Karpas-422 (cell line): ENCODE results near the gene HEXIM2. TPM values are rescaled to one million over a fixed set of nuclear protein-coding genes. Genes with fewer than 3 reads are reported as not detected.

Experiments used
- DNase-seq: peaks from one replicate; pipeline ENCODE4 v3.0.0-alpha.2; 2015
- H2AFZ ChIP-seq: fragments of 200-600 bp; sonication (generic); 2 replicates; pipeline ENCODE4 v1.6.1; 2014; ENCODE audit warnings: antibody characterized with exemption, low read length, mixed read lengths
- H3K27ac ChIP-seq: fragments of 200-600 bp; sonication (generic); 2 replicates; pipeline ENCODE4 v1.5.1; 2014; ENCODE audit warnings: mild to moderate bottlenecking, low read length, moderate library complexity
- H3K27me3 ChIP-seq: fragments of 200-600 bp; sonication (generic); 2 replicates; pipeline ENCODE4 v1.6.1; 2014; ENCODE audit warnings: low read length, mixed read lengths
- H3K36me3 ChIP-seq: fragments of 200-600 bp; sonication (generic); 2 replicates; pipeline ENCODE4 v1.6.1; 2014; ENCODE audit warnings: low read length, mixed read lengths; ENCODE audit not compliant: insufficient read depth
- H3K4me1 ChIP-seq: fragments of 200-600 bp; sonication (generic); 2 replicates; pipeline ENCODE4 v1.6.1; 2014; ENCODE audit warnings: mild to moderate bottlenecking, low read length, mixed read lengths
- H3K4me2 ChIP-seq: fragments of 200-600 bp; sonication (generic); 2 replicates; pipeline ENCODE4 v1.6.1; 2014; ENCODE audit warnings: low read length, low read depth, mild to moderate bottlenecking; ENCODE audit not compliant: poor library complexity, severe bottlenecking
- H3K4me3 ChIP-seq: fragments of 200-600 bp; sonication (generic); 2 replicates; pipeline ENCODE4 v1.5.1; 2014; ENCODE audit warnings: mild to moderate bottlenecking, antibody characterized with exemption, low read length, mixed read lengths
- H3K79me2 ChIP-seq: fragments of 200-600 bp; sonication (generic); 2 replicates; pipeline ENCODE4 v1.6.1; 2014; ENCODE audit warnings: mild to moderate bottlenecking, low read length, mixed read lengths
- H3K9ac ChIP-seq: fragments of 200-600 bp; sonication (generic); 2 replicates; pipeline ENCODE4 v1.6.0; 2014; ENCODE audit warnings: low read length
- H3K9me2 ChIP-seq: fragments of 200-600 bp; sonication (generic), shearing (Covaris generic); replicated peaks from 2 replicates; pipeline ENCODE4 v1.6.0; 2014; ENCODE audit warnings: mild to moderate bottlenecking, low read length, moderate library complexity; ENCODE audit not compliant: insufficient read depth
- H3K9me3 ChIP-seq: fragments of 300-700, 200-600 bp; sonication (generic); 2 replicates; pipeline ENCODE4 v1.6.1; 2014; ENCODE audit warnings: low read length, mixed read lengths
- H4K20me1 ChIP-seq: fragments of 200-600 bp; sonication (generic); 2 replicates; pipeline ENCODE4 v1.6.1; 2014; ENCODE audit warnings: mild to moderate bottlenecking, antibody characterized with exemption, low read length, low read depth; ENCODE audit not compliant: insufficient read depth
- total RNA-seq: library from RNA; depleted of rRNA; stranded (reverse); fragments of >200 nt; shearing (Covaris generic); gene quantifications from 2 replicates; pipeline ENCODE4 v1.2.3, GENCODE V29; 2014; ENCODE audit warnings: low replicate concordance

Gene HEXIM2
- total RNA-seq, 1 experiment from 2014 or later = 1.4 TPM

DNA sequence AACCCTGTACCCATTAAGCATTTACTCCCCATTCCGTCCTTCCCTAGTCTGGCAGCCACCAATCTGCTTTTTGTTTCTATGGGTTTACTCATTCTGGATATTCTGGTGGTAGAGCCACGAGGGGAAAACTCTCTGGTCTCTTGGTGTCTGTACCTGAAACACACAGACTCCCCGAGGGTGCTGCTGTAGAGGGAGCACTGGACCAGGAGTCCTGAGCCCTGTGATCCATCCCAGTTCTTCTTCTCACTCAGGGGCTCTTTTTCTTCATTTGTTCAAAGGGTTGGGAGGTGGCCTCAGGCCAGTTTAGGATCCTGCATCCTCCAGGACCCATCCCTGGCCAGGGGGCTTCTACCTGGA, 14.1 kb downstream of the HEXIM2 start:
- H2AFZ ChIP-seq = no peak overlapping the region
- H4K20me1 ChIP-seq = no peaks in the 10 kb centered on the region
- no peaks in the 10 kb centered on the region for H3K9me2 ChIP-seq
- no peak overlapping the region for H3K4me3 ChIP-seq
- H3K79me2 ChIP-seq = no peaks in the 10 kb centered on the region
- no peak overlapping the region for H3K9ac ChIP-seq
- DNase-seq = no peak
- H3K4me1 ChIP-seq = peaks cover 14% of the 10 kb centered on the region
- H3K4me2 ChIP-seq = no peak overlapping the region
- no peak overlapping the region for H3K27ac ChIP-seq
- H3K9me3 ChIP-seq = no peaks in the 10 kb centered on the region
- no peaks in the 10 kb centered on the region for H3K27me3 ChIP-seq
- no peaks in the 10 kb centered on the region for H3K36me3 ChIP-seq

DNA sequence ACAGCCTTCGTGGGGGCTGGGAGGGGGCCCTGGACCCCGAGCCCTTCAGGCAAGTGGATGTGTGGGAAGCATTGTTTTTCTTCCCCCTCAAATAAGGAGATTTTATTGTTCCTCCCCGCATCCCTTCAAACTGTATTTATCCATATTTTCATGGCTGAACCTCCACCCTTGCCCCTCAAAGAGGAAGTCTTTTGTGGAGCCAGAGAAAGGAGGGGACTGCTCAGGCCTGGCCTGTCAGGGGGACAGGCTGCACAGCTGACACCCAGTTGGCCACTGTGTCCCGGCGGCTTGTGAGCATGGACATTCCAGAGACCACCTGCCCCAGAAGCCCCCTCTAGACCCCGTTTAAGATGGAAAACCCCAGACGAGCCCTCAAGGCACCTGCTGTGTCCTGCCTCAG, 15.9 kb downstream of the HEXIM2 start:
- no peak for DNase-seq
- Histone ChIP-seq H3K9ac (no peak overlapping the region), H2AFZ (no peak overlapping the region), H3K4me2 (no peak overlapping the region), H3K9me3 (no peaks in the 10 kb centered on the region), H3K4me1 (peaks cover 6% of the 10 kb centered on the region), H3K79me2 (no peaks in the 10 kb centered on the region), H3K9me2 (no peaks in the 10 kb centered on the region), H3K4me3 (no peak overlapping the region), H4K20me1 (no peaks in the 10 kb centered on the region), H3K27ac (no peak overlapping the region), H3K27me3 (no peaks in the 10 kb centered on the region), H3K36me3 (no peaks in the 10 kb centered on the region)

DNA sequence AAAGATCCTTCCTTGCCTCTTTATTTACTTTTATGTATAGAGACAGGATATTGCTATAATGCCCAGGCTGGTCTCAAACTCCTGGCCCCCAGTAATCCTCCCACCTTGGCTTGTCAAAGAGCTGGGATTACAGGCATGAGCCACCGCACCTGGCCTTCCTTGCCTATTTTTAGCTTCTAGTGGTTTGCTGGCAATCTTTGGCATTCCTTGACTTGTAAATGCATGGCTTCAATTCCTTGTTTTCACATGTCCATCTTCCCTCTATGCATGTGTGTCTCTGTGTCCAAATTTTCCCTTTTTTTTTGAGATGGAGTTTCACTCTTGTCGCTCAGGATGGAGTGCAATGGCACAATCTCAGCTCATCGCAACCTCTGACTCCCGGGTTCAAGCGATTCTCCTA, 22.5 kb downstream of the HEXIM2 start:
- DNase-seq = no peak
- Histone ChIP-seq H3K4me2 (no peak overlapping the region), H3K4me3 (no peak overlapping the region)

DNA sequence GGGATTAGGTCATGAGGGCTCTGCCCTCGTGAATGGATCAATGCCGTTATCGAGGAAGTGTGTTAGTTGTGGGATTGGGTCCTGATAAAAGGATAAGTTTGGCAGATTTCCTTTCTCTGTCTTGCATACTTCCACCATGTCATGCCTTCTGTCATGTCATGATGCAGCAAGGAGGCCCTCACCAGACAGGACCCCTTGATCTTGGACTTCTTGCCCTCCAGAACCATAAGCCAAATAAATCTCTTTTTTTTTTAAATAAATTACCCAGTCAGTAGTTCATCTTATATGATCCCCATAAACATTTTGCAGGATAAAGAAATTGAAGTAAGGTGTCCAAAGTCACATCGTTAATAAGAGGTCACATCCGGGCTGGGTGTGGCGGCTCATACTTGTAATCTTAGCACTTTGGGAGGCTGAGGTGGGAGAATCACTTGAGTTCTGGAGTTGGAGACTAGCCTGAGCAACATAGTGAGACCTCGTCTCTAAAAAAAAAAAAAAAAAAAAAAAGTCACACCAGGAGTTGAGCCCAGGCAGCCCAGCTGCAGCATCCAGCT, 25.2 kb downstream of the HEXIM2 start:
- no peak overlapping the region for H3K9ac ChIP-seq
- no peaks in the 10 kb centered on the region for H3K9me3 ChIP-seq
- DNase-seq = no peak
- no peak overlapping the region for H3K4me3 ChIP-seq
- H3K79me2 ChIP-seq = no peaks in the 10 kb centered on the region
- no peaks in the 10 kb centered on the region for H3K27me3 ChIP-seq
- H4K20me1 ChIP-seq = peaks cover 9% of the 10 kb centered on the region; the same call in 1 of the 2 replicates
- H3K27ac ChIP-seq = no peak overlapping the region
- H3K9me2 ChIP-seq = no peaks in the 10 kb centered on the region
- no peaks in the 10 kb centered on the region for H3K36me3 ChIP-seq
- H3K4me2 ChIP-seq = no peak overlapping the region
- peaks cover 20% of the 10 kb centered on the region for H3K4me1 ChIP-seq
- H2AFZ ChIP-seq = no peak overlapping the region

More for the DNA sequence above, 22.5 kb downstream of the HEXIM2 start:
- Histone ChIP-seq H3K27me3 (no peaks in the 10 kb centered on the region), H3K9ac (no peak overlapping the region), H3K9me3 (no peaks in the 10 kb centered on the region), H4K20me1 (no peaks in the 10 kb centered on the region), H3K27ac (no peak overlapping the region), H3K9me2 (no peaks in the 10 kb centered on the region), H2AFZ (no peak overlapping the region), H3K79me2 (no peaks in the 10 kb centered on the region), H3K4me1 (no peaks in the 10 kb centered on the region), H3K36me3 (no peaks in the 10 kb centered on the region)

DNA sequence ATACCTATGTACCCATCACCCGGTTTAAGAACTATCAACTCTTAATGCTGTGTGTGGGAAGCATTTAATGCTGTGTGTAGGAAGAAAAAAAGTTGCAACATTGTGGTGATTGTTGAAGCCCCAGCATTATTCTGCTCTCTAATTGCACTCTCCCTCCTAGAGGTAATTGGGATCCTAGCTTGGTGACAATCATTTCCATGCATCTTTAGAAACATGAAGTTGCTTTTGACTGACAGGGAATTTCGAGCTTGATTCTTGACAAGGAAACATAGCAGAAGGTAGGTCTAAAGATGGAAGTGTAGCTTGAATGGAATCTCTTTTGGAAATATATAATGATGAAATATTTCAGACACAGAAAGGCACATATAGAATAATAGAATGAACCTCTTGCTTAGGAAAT, 27.3 kb downstream of the HEXIM2 start:
- no peaks in the 10 kb centered on the region for H3K36me3 ChIP-seq
- H3K9me2 ChIP-seq = no peaks in the 10 kb centered on the region
- peaks cover 9% of the 10 kb centered on the region; the same call in 1 of the 2 replicates for H4K20me1 ChIP-seq
- H3K79me2 ChIP-seq = no peaks in the 10 kb centered on the region
- H3K9me3 ChIP-seq = no peaks in the 10 kb centered on the region
- DNase-seq = no peak
- no peaks in the 10 kb centered on the region for H3K27me3 ChIP-seq
- H3K9ac ChIP-seq = no peak overlapping the region
- H3K4me3 ChIP-seq = no peak overlapping the region
- no peak overlapping the region for H3K27ac ChIP-seq
- no peak overlapping the region for H2AFZ ChIP-seq
- H3K4me2 ChIP-seq = no peak overlapping the region
- peaks cover 23% of the 10 kb centered on the region for H3K4me1 ChIP-seq

DNA sequence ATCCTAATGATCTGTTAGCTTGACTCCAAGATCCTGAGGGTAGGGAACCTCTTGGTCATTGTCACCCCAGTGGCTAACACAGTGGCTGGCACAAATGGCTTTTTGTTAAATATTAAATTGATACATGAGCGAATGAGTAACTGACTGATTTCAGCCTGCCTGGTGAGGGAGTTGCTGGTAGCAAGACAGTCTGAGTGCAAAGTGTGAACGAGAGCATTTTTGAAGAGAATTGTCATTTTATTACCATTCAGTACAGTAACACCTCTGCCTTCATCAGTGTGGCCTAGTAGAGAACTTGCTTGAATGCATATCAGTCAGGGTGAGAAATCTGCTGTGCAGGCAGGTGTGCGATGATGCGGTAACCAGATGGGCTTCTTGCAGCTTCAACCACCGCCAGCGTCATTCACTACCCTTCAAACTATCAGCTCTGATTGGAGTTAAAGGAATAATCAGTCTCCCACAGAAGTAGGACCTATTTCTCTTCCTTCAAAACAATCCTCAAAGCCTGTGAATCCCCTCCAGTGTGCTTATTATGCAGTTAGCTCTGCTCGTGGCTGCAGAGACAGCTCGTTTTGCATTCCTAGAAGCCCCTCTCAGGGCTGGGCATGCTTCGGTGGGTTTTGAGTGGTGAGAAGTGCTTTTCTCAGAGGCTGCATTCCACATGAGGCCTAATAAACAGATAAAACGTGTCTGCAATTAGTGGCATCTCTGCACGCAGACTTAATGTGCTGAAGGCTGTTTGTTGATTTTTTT, 29.0 kb downstream of the HEXIM2 start:
- peaks cover 9% of the 10 kb centered on the region; the same call in 1 of the 2 replicates for H4K20me1 ChIP-seq
- peak overlapping the region; percentile 4; the same call in 1 of the 2 replicates for H3K4me3 ChIP-seq
- H3K4me2 ChIP-seq = peak overlapping the region; percentile 61
- H3K4me1 ChIP-seq = peaks cover 23% of the 10 kb centered on the region
- no peak overlapping the region for H3K27ac ChIP-seq
- H3K79me2 ChIP-seq = no peaks in the 10 kb centered on the region
- no peaks in the 10 kb centered on the region for H3K36me3 ChIP-seq
- H3K27me3 ChIP-seq = no peaks in the 10 kb centered on the region
- H2AFZ ChIP-seq = no peak overlapping the region
- no peaks in the 10 kb centered on the region for H3K9me2 ChIP-seq
- H3K9me3 ChIP-seq = no peaks in the 10 kb centered on the region
- peak; percentile 91 for DNase-seq
- no peak overlapping the region for H3K9ac ChIP-seq

DNA sequence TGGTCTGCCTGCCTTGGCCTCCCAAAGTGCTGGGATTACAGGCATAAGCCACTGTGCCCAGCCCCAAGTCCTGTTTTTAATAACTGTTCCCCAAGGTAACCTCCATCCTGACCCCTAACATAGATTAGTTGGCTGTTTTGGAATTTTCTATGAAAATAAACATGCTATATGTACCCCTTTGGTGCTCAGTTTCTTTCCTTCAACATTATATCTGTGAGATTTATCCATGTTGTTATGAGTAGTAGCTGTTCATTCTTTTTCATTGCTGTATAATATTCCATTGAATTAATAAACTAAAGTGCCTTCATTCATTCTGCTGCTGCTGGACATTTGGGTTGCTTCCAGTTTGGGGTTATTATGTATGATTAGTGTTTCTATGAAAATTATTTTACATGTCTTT, 33.7 kb downstream of the HEXIM2 start:
- no peaks in the 10 kb centered on the region for H3K79me2 ChIP-seq
- H3K4me2 ChIP-seq = no peak overlapping the region
- H3K36me3 ChIP-seq = no peaks in the 10 kb centered on the region
- peaks cover 4% of the 10 kb centered on the region; the same call in 1 of the 2 replicates for H4K20me1 ChIP-seq
- peaks cover 19% of the 10 kb centered on the region for H3K4me1 ChIP-seq
- DNase-seq = no peak
- no peaks in the 10 kb centered on the region for H3K27me3 ChIP-seq
- H2AFZ ChIP-seq = no peak overlapping the region
- H3K9me2 ChIP-seq = no peaks in the 10 kb centered on the region
- no peak overlapping the region for H3K9ac ChIP-seq
- no peaks in the 10 kb centered on the region for H3K9me3 ChIP-seq
- H3K4me3 ChIP-seq = no peak overlapping the region
- H3K27ac ChIP-seq = no peak overlapping the region

DNA sequence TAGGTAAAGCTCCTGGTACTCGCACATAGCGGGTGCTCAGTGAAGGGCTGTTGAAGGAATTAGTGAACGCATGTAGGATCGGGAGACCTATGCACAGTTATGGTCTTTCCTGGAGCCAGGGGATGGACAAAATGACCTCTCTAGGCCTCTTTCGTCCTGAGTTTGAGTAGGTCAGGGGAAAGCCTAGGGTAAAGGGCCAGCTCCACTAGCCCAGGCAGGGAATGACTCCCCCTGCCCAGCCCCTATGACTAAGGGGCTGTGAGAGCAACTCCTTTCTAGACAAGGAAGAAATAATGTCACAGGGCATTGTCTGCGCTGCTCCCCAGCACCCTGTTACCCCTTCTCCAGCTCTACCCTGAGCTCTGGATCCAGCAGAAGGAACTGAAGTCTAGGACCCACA, 35.4 kb downstream of the HEXIM2 start:
- no peak overlapping the region for H3K9ac ChIP-seq
- no peaks in the 10 kb centered on the region for H3K27me3 ChIP-seq
- no peaks in the 10 kb centered on the region for H3K79me2 ChIP-seq
- peaks cover 3% of the 10 kb centered on the region; the same call in 1 of the 2 replicates for H3K4me1 ChIP-seq
- H3K27ac ChIP-seq = no peak overlapping the region
- no peak overlapping the region for H3K4me2 ChIP-seq
- H3K36me3 ChIP-seq = no peaks in the 10 kb centered on the region
- DNase-seq = no peak
- no peak overlapping the region for H2AFZ ChIP-seq
- no peak overlapping the region for H3K4me3 ChIP-seq
- H3K9me2 ChIP-seq = no peaks in the 10 kb centered on the region
- H3K9me3 ChIP-seq = no peaks in the 10 kb centered on the region
- H4K20me1 ChIP-seq = no peaks in the 10 kb centered on the region
